ENCODE results near the gene TRIP11.

Gene TRIP11

DNA sequence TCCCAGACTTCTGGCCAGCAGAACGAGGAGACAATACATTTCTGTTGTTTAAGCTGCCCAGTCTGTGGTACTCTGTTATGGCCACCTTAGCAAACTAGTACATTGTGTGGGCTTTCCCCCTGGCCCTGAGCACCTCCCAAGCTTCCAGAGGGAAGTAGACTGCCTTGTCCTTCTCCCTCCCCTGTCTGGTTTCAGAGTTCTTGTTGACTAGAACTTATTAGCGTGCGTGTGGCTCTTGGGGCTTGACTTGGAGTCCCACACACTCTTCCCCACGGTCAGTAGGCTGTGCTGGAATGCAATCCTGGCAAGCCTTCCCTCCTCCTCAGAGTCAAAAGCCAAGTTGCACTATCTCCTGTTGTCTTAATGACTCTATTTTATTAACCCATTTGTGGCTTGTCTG is 120.0 kb downstream of the TRIP11 start:
- DNase-seq (ENCODE audit: low read depth, low spot score): no peak

DNA sequence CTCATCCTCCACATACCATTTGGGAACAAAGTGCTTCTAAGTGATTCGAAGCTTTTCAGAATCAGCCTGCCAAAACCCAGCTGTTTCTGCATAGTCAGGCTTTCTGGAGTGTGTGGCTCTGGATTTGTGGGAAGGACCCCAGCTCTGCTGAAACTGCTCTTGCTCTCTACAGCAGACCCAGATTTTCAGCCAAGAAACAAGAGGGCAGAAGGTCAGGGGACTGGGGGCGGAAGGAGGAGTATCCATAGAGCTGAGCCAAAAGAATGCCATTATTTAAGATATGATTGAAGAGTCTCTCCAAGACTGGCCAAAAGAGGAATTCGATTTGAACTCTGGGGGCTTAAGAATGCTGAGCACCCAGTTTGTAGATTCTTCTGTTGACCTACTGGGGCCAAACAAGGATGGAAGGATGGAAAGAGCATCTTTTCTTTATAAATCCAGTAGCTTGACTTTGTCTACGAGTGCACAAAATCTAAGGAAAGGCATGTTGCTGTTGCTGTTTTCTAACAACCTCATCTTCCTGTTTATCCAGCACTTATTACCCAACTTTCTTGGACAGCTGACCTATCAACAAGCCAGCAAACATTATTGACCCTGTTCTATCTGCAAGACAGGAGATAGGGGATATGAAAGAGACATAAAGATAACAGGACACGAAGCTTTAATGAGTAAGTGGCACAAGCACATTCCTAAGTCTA is 121.5 kb downstream of the TRIP11 start:
- DNase-seq (ENCODE audit: low read depth, low spot score): no peak

All from iPS DF 19.7 (cell line).